Activated CD8-positive, alpha-beta T cell treated with anti-CD3 and anti-CD28 coated beads, Interleukin-2, amount 10 ng/mL, durations not matched to agents 7 days and 5 days (primary cell): Measurements from ENCODE around the gene VOPP1. TPM values are rescaled to one million over a fixed set of nuclear protein-coding genes. Genes with fewer than 3 reads are reported as not detected.

Experiments
- ATAC-seq: fragments of 150-1000 bp; cut with Tn5 transposase; one replicate; pipeline ENCODE4 v1.10.0; 2021; ENCODE audit warnings: moderate library complexity
- CTCF ChIA-PET: fragments of 350-600 bp; sonication (Branson Sonifier 250); formaldehyde crosslinking; loops from one replicate; lab custom pipeline; 2021; ENCODE audit warnings: antibody characterized with exemption; lab: Charles Lee
- POLR2A ChIA-PET: fragments of 350-600 bp; sonication (Branson Sonifier 250); formaldehyde crosslinking; loops from one replicate; lab custom pipeline; 2021; ENCODE audit warnings: antibody characterized with exemption; lab: Charles Lee
- DNase-seq: peaks from one replicate; pipeline ENCODE4 v3.0.0-alpha.2; 2020
- H3K27ac Mint-ChIP-seq: one replicate; pipeline ENCODE4 v1.8.0; 2021; ENCODE audit warnings: mild to moderate bottlenecking, mixed read lengths
- H3K27me3 Mint-ChIP-seq: one replicate; pipeline ENCODE4 v1.8.0; 2021; ENCODE audit warnings: low read depth, mixed read lengths
- H3K36me3 Mint-ChIP-seq: one replicate; pipeline ENCODE4 v1.8.0; 2021; ENCODE audit warnings: low read depth, mixed read lengths
- H3K4me1 Mint-ChIP-seq: one replicate; pipeline ENCODE4 v1.8.0; 2021; ENCODE audit warnings: low read depth, mixed read lengths
- H3K4me3 Mint-ChIP-seq: one replicate; pipeline ENCODE4 v1.8.0; 2021; ENCODE audit warnings: mild to moderate bottlenecking, mixed read lengths
- H3K9me3 Mint-ChIP-seq: one replicate; pipeline ENCODE4 v1.8.0; 2022; ENCODE audit warnings: mixed read lengths; ENCODE audit not compliant: insufficient read depth
- total RNA-seq, 2 experiments: library from RNA; stranded (reverse); gene quantifications; one replicate each; pipeline ENCODE4 v1.2.3, GENCODE V29; 2021

VOPP1 gene
- total RNA-seq, 2 experiments from 2014 or later = 44.5 to 45.3 TPM

- DNase-seq = no peak
- Mint-ChIP-seq H3K4me1 (peaks cover 5% of the 10 kb centered on the region), H3K27me3 (no peaks in the 10 kb centered on the region), H3K4me3 (no peak overlapping the region), H3K9me3 (peaks cover 6% of the 10 kb centered on the region), H3K27ac (no peak overlapping the region), H3K36me3 (peaks cover 4% of the 10 kb centered on the region)
- CTCF ChIA-PET = no interaction called here
- POLR2A ChIA-PET = no interaction called here
- no peak for ATAC-seq
Measured at GRCh38 chr7:55449205-55449991, 122.9 kb downstream of the VOPP1 start.

GRCh38 chr7:55448526-55448925 lies 123.8 kb downstream of the VOPP1 start:
- CTCF ChIA-PET = no interaction called here
- ATAC-seq = no peak
- H3K27ac Mint-ChIP-seq = no peak overlapping the region
- no peak for DNase-seq
- H3K27me3 Mint-ChIP-seq = no peaks in the 10 kb centered on the region
- H3K4me3 Mint-ChIP-seq = no peak overlapping the region
- POLR2A ChIA-PET = no interaction called here
- peaks cover 4% of the 10 kb centered on the region for H3K36me3 Mint-ChIP-seq
- H3K4me1 Mint-ChIP-seq = peaks cover 5% of the 10 kb centered on the region
- H3K9me3 Mint-ChIP-seq = peaks cover 6% of the 10 kb centered on the region

DNA sequence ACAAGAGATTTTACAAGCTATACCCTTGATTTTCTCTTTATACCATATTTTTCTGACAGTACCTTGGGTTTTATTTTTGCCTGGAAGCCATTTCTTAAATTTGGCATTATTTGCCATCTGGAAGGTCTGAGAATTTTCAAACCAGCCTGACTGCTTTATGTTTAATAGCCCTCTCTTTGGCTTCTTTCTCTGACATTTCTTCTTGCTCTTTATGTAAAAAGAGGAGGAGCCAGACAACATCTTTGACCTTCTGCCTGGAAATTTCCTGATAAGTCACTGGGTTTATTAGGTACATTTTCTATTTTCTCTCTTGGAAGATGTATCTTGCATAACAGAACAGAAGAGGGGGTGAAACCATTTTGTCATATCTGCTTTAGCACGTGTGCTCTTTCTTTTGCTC lies 127.5 kb downstream of the VOPP1 start:
- DNase-seq = no peak
- H3K27me3 Mint-ChIP-seq = no peaks in the 10 kb centered on the region
- H3K9me3 Mint-ChIP-seq = peaks cover 6% of the 10 kb centered on the region
- no peak overlapping the region for H3K4me3 Mint-ChIP-seq
- H3K27ac Mint-ChIP-seq = no peak overlapping the region
- no peak for ATAC-seq
- H3K4me1 Mint-ChIP-seq = peaks cover 7% of the 10 kb centered on the region
- POLR2A ChIA-PET = interaction anchor here (0.5 kb wide), 1 partner anchor 214 kb away, joined by 3 read pairs; no protein-coding TSS in a partner anchor
- CTCF ChIA-PET = interaction anchor here (1.5 to 1.6 kb wide), 2 partner anchors 16 to 151 kb away, joined by 4 read pairs; no protein-coding TSS in a partner anchor
- peaks cover 4% of the 10 kb centered on the region for H3K36me3 Mint-ChIP-seq

- Mint-ChIP-seq H3K4me1 (peaks cover 10% of the 10 kb centered on the region), H3K4me3 (no peak overlapping the region), H3K27me3 (no peaks in the 10 kb centered on the region), H3K36me3 (peaks cover under 1% of the 10 kb centered on the region), H3K27ac (no peak overlapping the region), H3K9me3 (peaks cover 6% of the 10 kb centered on the region)
- no peak for DNase-seq
- no peak for ATAC-seq
- ChIA-PET POLR2A (no interaction called here), CTCF (no interaction called here)
Measured at GRCh38 chr7:55441774-55442522, 130.4 kb downstream of the VOPP1 start.

- Mint-ChIP-seq H3K4me1 (peaks cover 10% of the 10 kb centered on the region), H3K9me3 (peaks cover 6% of the 10 kb centered on the region), H3K36me3 (no peaks in the 10 kb centered on the region), H3K4me3 (no peak overlapping the region), H3K27ac (no peak overlapping the region), H3K27me3 (no peaks in the 10 kb centered on the region)
- ChIA-PET POLR2A (no interaction called here), CTCF (no interaction called here)
- ATAC-seq = no peak
- DNase-seq = no peak
Measured at GRCh38 chr7:55441002-55441401, 131.3 kb downstream of the VOPP1 start.

GRCh38 chr7:55440040-55440690 lies 132.1 kb downstream of the VOPP1 start:
- Mint-ChIP-seq H3K36me3 (no peaks in the 10 kb centered on the region), H3K4me1 (peaks cover 10% of the 10 kb centered on the region), H3K27ac (no peak overlapping the region), H3K4me3 (no peak overlapping the region), H3K9me3 (peaks cover under 1% of the 10 kb centered on the region), H3K27me3 (no peaks in the 10 kb centered on the region)
- ATAC-seq = no peak
- ChIA-PET CTCF (no interaction called here), POLR2A (no interaction called here)
- no peak for DNase-seq

GRCh38 chr7:55439627-55440026 lies 132.7 kb downstream of the VOPP1 start:
- Mint-ChIP-seq H3K36me3 (no peaks in the 10 kb centered on the region), H3K27ac (no peak overlapping the region), H3K9me3 (no peaks in the 10 kb centered on the region), H3K4me1 (peaks cover 10% of the 10 kb centered on the region), H3K27me3 (no peaks in the 10 kb centered on the region), H3K4me3 (no peak overlapping the region)
- CTCF ChIA-PET = no interaction called here
- DNase-seq = no peak
- no peak for ATAC-seq
- POLR2A ChIA-PET = no interaction called here

- DNase-seq (no peak), ATAC-seq (no peak)
- POLR2A ChIA-PET = no interaction called here
- Mint-ChIP-seq H3K36me3 (no peaks in the 10 kb centered on the region), H3K4me3 (no peak overlapping the region), H3K9me3 (no peaks in the 10 kb centered on the region), H3K4me1 (peaks cover 10% of the 10 kb centered on the region), H3K27me3 (no peaks in the 10 kb centered on the region), H3K27ac (no peak overlapping the region)
- CTCF ChIA-PET = no interaction called here
Measured at GRCh38 chr7:55438757-55439525, 133.4 kb downstream of the VOPP1 start.

DNA sequence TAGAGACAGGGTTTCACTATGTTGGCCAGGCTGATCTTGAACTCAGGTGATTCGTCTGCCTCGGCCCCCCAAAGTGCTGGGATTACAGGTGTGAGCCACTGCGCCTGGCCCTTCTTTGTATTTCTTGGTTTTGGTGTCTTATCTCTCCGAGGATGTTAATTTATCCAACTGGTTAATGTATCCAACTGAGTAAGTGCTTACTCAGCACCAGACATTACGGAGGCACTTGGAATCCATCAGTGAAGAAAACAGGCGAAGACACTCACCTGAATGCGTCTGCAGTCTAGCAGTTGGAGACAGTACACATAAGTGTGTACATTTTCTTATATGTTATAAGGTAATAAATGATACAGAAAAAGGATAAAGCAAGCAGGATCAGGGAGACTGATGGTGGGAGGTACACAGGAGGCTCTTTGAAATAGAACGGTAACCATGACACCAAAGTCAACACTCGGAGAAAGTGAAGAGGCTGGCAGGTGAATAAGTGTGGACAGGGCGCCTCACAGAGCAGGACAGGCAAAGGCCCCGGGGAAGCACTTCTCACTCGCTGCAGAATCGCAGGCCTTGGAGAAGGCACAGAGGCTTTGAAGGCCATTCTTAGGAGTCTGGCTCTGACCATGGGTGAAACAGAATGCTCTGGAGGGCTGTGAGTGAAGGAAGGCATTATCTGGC lies 134.1 kb downstream of the VOPP1 start:
- no peak overlapping the region for H3K4me3 Mint-ChIP-seq
- ATAC-seq = no peak
- CTCF ChIA-PET = no interaction called here
- no peaks in the 10 kb centered on the region for H3K27me3 Mint-ChIP-seq
- H3K9me3 Mint-ChIP-seq = no peaks in the 10 kb centered on the region
- no peak overlapping the region for H3K27ac Mint-ChIP-seq
- DNase-seq = no peak
- POLR2A ChIA-PET = no interaction called here
- peaks cover 12% of the 10 kb centered on the region for H3K4me1 Mint-ChIP-seq
- no peaks in the 10 kb centered on the region for H3K36me3 Mint-ChIP-seq

GRCh38 chr7:55437375-55437774 lies 134.9 kb downstream of the VOPP1 start:
- no peak overlapping the region for H3K4me3 Mint-ChIP-seq
- ATAC-seq = no peak

GRCh38 chr7:55436457-55436856 lies 135.8 kb downstream of the VOPP1 start:
- Mint-ChIP-seq H3K9me3 (no peaks in the 10 kb centered on the region), H3K27me3 (no peaks in the 10 kb centered on the region), H3K4me3 (no peak overlapping the region), H3K36me3 (no peaks in the 10 kb centered on the region), H3K4me1 (peaks cover 6% of the 10 kb centered on the region), H3K27ac (no peak overlapping the region)
- ChIA-PET CTCF (no interaction called here), POLR2A (no interaction called here)
- DNase-seq (no peak), ATAC-seq (no peak)

More at GRCh38 chr7:55437375-55437774, 134.9 kb downstream of the VOPP1 start:
- ChIA-PET CTCF (no interaction called here), POLR2A (no interaction called here)
- Mint-ChIP-seq H3K4me1 (peaks cover 12% of the 10 kb centered on the region), H3K27me3 (no peaks in the 10 kb centered on the region), H3K36me3 (no peaks in the 10 kb centered on the region), H3K27ac (no peak overlapping the region), H3K9me3 (no peaks in the 10 kb centered on the region)
- DNase-seq = no peak
